ENCODE data around the gene DUS2. TPM values are rescaled to one million over a fixed set of nuclear protein-coding genes. Genes with fewer than 3 reads are reported as not detected.

The DUS2 gene
- total RNA-seq, 2 experiments from 2014 or later: 21.1 to 25.2 TPM

DNA sequence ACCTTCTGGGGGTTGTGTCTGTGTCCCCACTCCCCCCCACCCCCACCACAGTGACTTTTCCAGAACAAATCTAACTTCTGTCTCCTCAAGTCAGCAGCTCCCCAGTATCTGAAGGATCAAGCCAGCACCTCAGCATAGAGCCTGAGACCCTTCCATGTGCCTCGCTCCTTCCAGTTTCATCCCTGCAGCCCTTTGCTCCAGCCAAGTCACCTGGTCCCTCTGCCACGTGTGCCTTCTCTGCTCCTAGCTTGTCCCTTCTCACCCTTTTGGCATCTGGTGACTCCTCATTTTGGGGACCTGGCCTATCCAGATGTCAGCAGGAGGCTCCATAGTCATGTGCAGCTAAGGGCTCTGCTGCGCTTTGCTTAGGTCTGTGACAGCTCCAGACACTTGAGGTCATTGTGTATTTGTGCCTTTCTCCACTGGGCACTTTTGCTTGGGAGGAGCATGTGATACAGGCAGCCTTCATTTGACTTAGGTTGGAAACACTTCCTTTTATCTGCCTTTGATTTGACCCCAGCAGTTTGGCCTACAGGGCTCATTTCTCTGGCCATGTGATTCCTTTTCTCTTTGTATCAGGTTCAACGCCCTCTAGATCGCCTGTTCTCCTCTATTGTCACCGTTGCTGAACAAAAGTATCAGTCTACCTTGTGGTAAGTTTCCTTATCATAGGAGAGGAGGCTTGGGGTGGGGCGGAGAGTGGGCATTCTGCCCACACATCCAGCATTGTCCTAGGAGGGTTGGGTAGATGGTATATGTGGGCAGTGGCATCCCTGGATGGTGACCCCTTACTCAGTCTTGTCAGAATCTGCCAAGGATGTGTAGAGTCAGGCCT lies 55.0 kb downstream of the DUS2 start:
- Mint-ChIP-seq H3K9me3 (no peaks in the 10 kb centered on the region), H3K36me3 (peaks cover 32% of the 10 kb centered on the region), H3K4me1 (peaks cover 79% of the 10 kb centered on the region), H3K4me3 (peak overlapping the region; percentile 73), H3K27me3 (no peaks in the 10 kb centered on the region), H3K27ac (peak overlapping the region; percentile 94)
- DNase-seq (no peak), ATAC-seq (ENCODE audit: low read depth) (no peak)
- POLR2A ChIA-PET: interaction anchor here (0.6 to 11.3 kb wide), 3 partner anchors 6 to 208 kb away, joined by 3 to 240 read pairs (median 5); no protein-coding TSS in a partner anchor

GRCh38 chr16:68078701-68079375 lies 55.8 kb downstream of the DUS2 start:
- H3K27ac Mint-ChIP-seq: peak overlapping the region; percentile 94
- DNase-seq (no peak), ATAC-seq (ENCODE audit: low read depth) (no peak)
- POLR2A ChIA-PET: interaction anchor here (0.5 to 11.3 kb wide), 5 partner anchors 7 to 214 kb away, joined by 4 to 240 read pairs (median 5); no protein-coding TSS in a partner anchor
- H3K36me3 Mint-ChIP-seq: peaks cover 28% of the 10 kb centered on the region
- no peaks in the 10 kb centered on the region for H3K9me3 Mint-ChIP-seq
- H3K4me1 Mint-ChIP-seq: peaks cover 82% of the 10 kb centered on the region
- H3K27me3 Mint-ChIP-seq: no peaks in the 10 kb centered on the region
- H3K4me3 Mint-ChIP-seq: peak overlapping the region; percentile 73

DNA sequence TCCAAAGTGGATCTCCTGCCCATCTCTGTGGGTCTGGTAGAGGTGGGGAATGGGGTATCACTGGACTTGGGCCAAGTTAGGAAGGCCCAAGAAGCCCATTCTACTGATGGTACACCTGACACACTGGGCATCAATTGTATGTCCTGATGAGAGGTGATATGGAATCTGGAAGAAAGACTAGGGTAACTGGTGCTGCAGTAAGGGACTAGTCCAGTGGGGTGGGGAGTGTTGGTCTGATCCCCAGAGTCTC lies 56.2 kb downstream of the DUS2 start:
- H3K27me3 Mint-ChIP-seq: no peaks in the 10 kb centered on the region
- peaks cover 25% of the 10 kb centered on the region for H3K36me3 Mint-ChIP-seq
- peak overlapping the region; percentile 94 for H3K27ac Mint-ChIP-seq
- ATAC-seq (ENCODE audit: low read depth) (no peak), DNase-seq (no peak)
- peaks cover 83% of the 10 kb centered on the region for H3K4me1 Mint-ChIP-seq
- POLR2A ChIA-PET: interaction anchor here (0.5 to 11.3 kb wide), 8 partner anchors 7 to 214 kb away, joined by 3 to 240 read pairs (median 4); partner anchors contain the start of genes DDX28 and DUS2
- H3K4me3 Mint-ChIP-seq: peak overlapping the region; percentile 73
- no peaks in the 10 kb centered on the region for H3K9me3 Mint-ChIP-seq

DNA sequence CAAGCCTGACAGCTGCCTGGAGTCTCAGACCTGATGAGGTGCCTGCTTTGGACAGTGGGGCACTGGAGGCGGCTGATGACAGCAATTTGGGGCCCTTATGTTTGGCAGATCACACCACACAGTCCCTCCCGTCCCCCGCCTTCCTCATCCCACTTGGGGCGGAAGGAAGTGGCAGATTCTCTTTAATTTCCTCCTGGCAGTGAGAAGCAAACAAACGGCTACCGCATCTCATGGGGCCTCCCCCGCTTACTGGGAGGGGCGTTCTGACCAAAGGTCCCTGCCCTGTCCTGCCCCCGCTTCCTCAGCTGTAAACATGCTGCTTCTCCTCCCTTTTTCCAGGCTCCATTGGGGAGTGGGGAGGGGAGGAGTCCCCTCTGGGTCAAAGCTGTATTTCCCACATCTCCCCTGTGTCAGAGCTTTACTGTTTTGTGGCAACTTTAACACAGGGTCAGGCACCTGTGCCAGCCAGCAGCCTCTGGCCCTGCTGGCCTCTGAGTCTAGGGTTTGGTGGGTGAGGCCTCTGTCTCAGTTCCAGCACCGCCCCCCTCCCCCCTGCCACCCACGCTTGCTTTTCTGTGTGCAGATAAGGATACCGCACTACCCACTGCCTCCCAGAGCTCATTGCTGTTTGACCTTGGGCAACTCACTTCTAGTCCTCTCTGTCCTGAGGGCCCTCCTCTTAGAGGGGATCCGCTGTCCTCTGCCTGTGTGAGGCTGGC lies 56.7 kb downstream of the DUS2 start:
- peak overlapping the region; percentile 73 for H3K4me3 Mint-ChIP-seq
- DNase-seq (peak; percentile 75), ATAC-seq (ENCODE audit: low read depth) (peak; percentile 45)
- no peaks in the 10 kb centered on the region for H3K27me3 Mint-ChIP-seq
- peaks cover 79% of the 10 kb centered on the region for H3K4me1 Mint-ChIP-seq
- H3K27ac Mint-ChIP-seq: peak overlapping the region; percentile 94
- H3K9me3 Mint-ChIP-seq: no peaks in the 10 kb centered on the region
- POLR2A ChIA-PET: interaction anchor here (0.6 to 11.3 kb wide), 9 partner anchors 8 to 214 kb away, joined by 3 to 240 read pairs (median 4); partner anchors contain the start of genes DDX28, DUS2 and PSMB10
- H3K36me3 Mint-ChIP-seq: peaks cover 22% of the 10 kb centered on the region

DNA sequence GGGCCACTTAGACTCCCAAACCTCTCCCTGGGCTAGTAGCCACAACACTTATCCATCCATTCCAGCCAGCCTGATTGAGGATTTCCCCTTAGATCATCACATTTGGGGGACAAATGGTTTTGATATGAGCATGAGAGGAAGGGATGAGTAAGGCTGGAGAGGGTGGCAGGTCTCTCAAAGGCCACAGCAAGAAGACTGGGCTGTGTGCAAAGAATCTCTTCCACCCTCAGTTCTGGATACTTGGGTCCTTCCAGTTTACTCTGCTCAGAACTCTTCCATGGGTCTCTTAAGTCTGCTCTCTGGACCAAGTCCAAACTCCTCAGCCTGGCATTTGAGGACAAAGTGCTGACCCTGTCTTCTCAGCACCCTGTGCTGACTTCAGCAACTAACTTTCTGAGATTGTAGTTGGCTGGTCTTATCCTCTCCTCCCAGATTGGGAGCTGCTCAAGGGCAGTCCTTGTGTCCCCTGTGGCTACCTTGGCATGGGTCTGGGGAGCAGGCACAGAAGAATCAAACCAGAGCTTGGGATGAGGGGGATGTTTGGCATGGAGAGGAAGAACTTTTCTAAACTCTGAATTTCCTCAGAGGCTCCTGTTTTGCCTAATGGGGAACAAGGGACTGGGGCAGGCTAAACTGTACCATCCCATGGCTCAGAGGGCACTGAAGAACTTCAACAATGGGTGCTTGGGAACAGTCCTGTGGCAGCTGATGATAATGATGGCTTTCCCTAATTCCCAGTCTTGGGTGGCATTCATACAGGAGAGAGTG lies 59.0 kb downstream of the DUS2 start:
- POLR2A ChIA-PET: interaction anchor here (0.6 to 11.3 kb wide), 5 partner anchors 10 to 146 kb away, joined by 3 to 240 read pairs (median 4); no protein-coding TSS in a partner anchor
- Mint-ChIP-seq H3K4me1 (peaks cover 66% of the 10 kb centered on the region), H3K9me3 (no peaks in the 10 kb centered on the region), H3K4me3 (peak overlapping the region; percentile 31), H3K27ac (peak overlapping the region; percentile 90), H3K27me3 (no peaks in the 10 kb centered on the region), H3K36me3 (peaks cover 15% of the 10 kb centered on the region)
- ATAC-seq (ENCODE audit: low read depth): no peak
- DNase-seq: no peak

DNA sequence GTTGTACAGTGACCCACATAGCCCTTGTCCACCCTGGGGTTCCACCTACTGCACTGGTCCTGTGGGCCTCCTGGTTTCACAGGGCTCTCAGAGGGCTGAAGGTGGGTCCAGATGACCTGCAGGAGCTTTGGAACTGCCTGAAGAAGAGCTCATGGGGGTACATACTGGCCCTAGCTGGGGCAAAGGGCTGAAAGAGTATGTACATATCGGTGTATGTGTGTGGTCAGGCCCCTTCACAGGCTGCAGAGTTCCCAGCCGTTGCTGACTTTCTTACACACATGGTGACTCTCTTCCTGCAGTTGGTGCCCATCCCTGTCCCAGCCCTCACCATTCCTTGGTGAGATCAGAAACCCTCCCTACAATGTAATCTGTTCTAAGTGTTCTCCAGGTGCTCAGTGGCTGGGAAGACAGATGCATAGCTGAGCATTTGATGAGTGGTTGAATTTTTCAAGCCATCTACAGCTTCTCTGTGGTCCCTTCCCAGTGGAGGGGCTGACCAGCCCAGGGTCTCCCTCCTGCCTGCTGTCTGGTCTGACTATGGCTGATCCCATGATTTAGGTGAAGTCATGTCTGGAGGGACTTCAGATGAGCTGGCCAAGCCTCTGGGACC lies 59.6 kb downstream of the DUS2 start:
- POLR2A ChIA-PET: interaction anchor here (0.6 to 11.3 kb wide), 4 partner anchors 10 to 147 kb away, joined by 3 to 240 read pairs (median 4); no protein-coding TSS in a partner anchor

DNA sequence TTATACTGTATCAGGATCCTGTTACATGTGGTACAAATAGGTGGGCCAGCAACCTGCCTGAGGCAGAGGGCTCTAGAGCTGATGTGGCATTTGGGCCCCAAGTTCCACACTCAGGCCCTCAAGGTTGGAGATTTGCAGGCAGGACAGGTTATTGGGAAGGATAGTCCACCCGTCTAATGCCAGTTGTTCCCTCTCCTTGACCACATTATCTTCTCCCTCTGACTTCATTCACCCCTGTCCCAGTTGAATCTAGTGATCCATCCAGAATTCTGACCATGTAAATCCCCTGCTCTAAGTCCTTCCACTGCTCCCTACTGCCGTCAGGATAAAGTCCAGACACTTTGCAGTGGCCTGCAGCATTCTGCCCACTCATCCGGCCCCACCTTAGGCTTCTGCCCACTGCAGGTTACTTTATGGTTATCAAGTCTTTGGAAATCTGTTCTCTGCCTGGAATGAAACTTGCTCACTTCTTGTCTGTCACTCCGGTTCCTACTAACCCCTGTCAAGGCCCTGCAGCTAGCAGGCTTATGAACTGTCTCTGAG lies 60.2 kb downstream of the DUS2 start:
- H3K9me3 Mint-ChIP-seq: no peaks in the 10 kb centered on the region
- ATAC-seq (ENCODE audit: low read depth): no peak
- DNase-seq: no peak
- H3K4me1 Mint-ChIP-seq: peaks cover 62% of the 10 kb centered on the region
- no peaks in the 10 kb centered on the region for H3K27me3 Mint-ChIP-seq
- no peak overlapping the region for H3K4me3 Mint-ChIP-seq
- peak overlapping the region; percentile 90 for H3K27ac Mint-ChIP-seq
- H3K36me3 Mint-ChIP-seq: peaks cover 7% of the 10 kb centered on the region
- POLR2A ChIA-PET: interaction anchor here (0.7 to 11.3 kb wide), 2 partner anchors 11 to 18 kb away, joined by 4 to 240 read pairs; no protein-coding TSS in a partner anchor

More for the DNA sequence above, 59.6 kb downstream of the DUS2 start:
- ATAC-seq (ENCODE audit: low read depth) (no peak), DNase-seq (no peak)
- Mint-ChIP-seq H3K27ac (peak overlapping the region; percentile 90), H3K9me3 (no peaks in the 10 kb centered on the region), H3K4me1 (peaks cover 65% of the 10 kb centered on the region), H3K4me3 (no peak overlapping the region), H3K27me3 (no peaks in the 10 kb centered on the region), H3K36me3 (peaks cover 12% of the 10 kb centered on the region)

GRCh38 chr16:68083861-68084503 lies 60.9 kb downstream of the DUS2 start:
- DNase-seq: no peak
- peak overlapping the region; percentile 90 for H3K27ac Mint-ChIP-seq
- no peak for ATAC-seq (ENCODE audit: low read depth)
- no peaks in the 10 kb centered on the region for H3K27me3 Mint-ChIP-seq
- peaks cover 59% of the 10 kb centered on the region for H3K4me1 Mint-ChIP-seq
- POLR2A ChIA-PET: interaction anchor here (0.8 to 11.3 kb wide), 9 partner anchors 12 to 277 kb away, joined by 3 to 240 read pairs (median 9); partner anchors contain the start of genes DPEP2, PLA2G15, PSMB10 and RANBP10
- no peaks in the 10 kb centered on the region for H3K9me3 Mint-ChIP-seq
- peak overlapping the region; percentile 84 for H3K4me3 Mint-ChIP-seq
- H3K36me3 Mint-ChIP-seq: peaks cover 8% of the 10 kb centered on the region

DNA sequence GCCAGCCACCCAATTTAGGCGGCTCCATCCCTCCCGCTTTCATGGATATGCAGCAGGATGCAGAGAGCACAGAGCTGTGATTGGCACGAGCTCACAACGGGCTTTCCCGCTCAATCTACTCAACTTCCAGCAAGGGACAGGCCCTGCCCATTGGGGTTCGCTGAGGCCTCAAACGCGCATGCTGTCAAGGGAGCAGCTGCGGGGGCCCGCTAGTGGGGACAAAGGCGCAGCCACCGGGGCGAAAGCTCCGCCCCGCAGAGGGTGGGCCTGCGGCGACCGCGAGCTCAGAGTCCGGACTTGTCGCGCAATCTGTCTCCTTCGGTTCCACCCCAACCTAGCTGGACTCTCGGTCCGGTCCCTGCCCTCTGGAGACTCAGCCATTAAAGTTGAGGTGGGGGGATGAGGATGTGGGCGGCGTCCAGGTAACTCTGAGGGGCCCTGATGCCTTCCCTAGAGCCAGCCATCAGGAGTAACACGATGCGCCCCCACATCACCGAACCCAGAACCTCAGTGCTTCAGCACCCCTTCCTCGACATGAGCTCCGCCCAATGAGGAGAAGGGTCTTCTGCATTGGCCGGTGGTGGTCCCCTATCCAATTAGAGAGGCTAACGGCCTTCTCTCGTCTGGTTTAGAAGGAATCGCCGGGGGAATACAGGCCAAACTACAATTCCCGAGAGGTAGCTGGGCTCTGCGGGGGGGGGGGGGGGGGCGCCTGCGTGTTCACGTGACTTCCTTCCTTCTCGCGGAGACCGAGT lies 61.6 kb downstream of the DUS2 start:
- no peaks in the 10 kb centered on the region for H3K27me3 Mint-ChIP-seq
- H3K27ac Mint-ChIP-seq: peak overlapping the region; percentile 90
- POLR2A ChIA-PET: interaction anchor here (0.5 to 11.3 kb wide), 21 partner anchors 9 to 551 kb away, joined by 3 to 240 read pairs (median 5); partner anchors contain the start of genes DPEP2, PLA2G15, PSMB10 and RANBP10
- peak; percentile 70 for ATAC-seq (ENCODE audit: low read depth)
- peaks cover 9% of the 10 kb centered on the region for H3K36me3 Mint-ChIP-seq
- peak overlapping the region; percentile 84 for H3K4me3 Mint-ChIP-seq
- peaks cover 58% of the 10 kb centered on the region for H3K4me1 Mint-ChIP-seq
- no peaks in the 10 kb centered on the region for H3K9me3 Mint-ChIP-seq
- DNase-seq: peak; percentile 89

- no peaks in the 10 kb centered on the region for H3K9me3 Mint-ChIP-seq
- ATAC-seq (ENCODE audit: low read depth): peak; percentile 70
- peaks cover 11% of the 10 kb centered on the region for H3K36me3 Mint-ChIP-seq
- peak within 1 kb of the TSS; percentile 90 for H3K27ac Mint-ChIP-seq
- DNase-seq: peak; percentile 99
- POLR2A ChIA-PET: interaction anchor here (0.5 to 11.3 kb wide), 20 partner anchors 8 to 552 kb away, joined by 3 to 240 read pairs (median 5); partner anchors contain the start of genes DPEP2, PLA2G15, PSMB10 and RANBP10
- H3K27me3 Mint-ChIP-seq: no peaks in the 10 kb centered on the region
- H3K4me3 Mint-ChIP-seq: peak within 1 kb of the TSS; percentile 99
- H3K4me1 Mint-ChIP-seq: peaks cover 53% of the 10 kb centered on the region
Observed at GRCh38 chr16:68085259-68086071, 62.4 kb downstream of the DUS2 start, which contains the start of gene NFATC3. Gene NFATC3 (plus strand): TSS chr16:68085370. CDS start chr16:68085682, 312 bp downstream.

Data from activated naive CD8-positive, alpha-beta T cell treated with anti-CD3 and anti-CD28 coated beads, Interleukin-2, amount 10 ng/mL, durations not matched to agents 7 days and 5 days (primary cell).